Measurements from ENCODE around the gene GPSM1. TPM values are rescaled to one million over a fixed set of nuclear protein-coding genes. Genes with fewer than 3 reads are reported as not detected.

Gene GPSM1
- total RNA-seq, 2 donors from 2014 or later = 55.6 to 58.6 TPM

DNA sequence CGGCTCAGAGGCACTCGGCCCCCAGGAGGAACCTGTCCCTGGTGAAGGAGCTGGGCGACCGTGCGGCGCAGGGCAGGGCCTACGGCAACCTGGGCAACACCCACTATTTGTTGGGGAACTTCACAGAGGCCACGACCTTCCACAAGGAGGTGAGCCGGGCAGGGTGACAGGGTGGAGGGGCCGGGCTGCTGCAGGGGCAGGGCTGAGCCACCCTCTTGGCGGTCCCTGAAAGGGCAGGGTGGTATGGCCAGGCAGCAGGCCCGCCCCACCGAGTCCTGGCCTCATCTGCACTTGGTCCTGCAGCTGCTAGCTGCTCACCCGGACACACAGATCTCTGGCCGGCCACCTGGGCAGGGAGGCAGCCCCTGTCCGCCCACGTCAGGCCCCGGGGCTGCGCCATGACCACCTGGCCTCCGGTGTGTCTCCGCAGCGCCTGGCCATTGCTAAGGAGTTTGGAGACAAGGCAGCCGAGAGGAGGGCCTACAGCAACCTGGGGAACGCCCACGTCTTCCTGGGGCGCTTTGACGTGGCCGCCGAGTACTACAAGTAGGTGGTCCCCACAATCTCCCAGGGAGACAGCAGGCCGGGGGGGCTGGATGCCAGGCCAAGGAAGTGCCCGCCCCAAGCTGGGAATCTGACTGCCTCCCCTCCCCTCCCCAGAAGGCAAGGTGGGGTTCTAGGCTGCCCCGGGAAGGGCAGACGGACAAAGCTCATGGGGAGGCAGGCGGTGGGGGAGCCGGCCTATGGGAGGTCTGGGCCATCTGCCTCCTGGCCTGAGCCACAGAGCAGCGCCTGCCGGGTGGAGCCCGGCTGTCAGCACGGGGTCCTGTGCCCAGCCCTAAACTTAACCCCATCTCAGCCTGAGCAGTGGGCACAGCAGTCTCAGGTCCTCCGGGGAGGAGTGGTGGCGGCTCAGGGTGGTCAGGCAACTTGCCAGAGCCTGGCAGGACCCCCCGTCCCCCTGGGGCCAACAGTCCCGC is 10.4 kb downstream of the GPSM1 start:
- ATAC-seq (no peak), DNase-seq (no peak)
- intact Hi-C loops (cut with DNase I) = no loop called here

DNA sequence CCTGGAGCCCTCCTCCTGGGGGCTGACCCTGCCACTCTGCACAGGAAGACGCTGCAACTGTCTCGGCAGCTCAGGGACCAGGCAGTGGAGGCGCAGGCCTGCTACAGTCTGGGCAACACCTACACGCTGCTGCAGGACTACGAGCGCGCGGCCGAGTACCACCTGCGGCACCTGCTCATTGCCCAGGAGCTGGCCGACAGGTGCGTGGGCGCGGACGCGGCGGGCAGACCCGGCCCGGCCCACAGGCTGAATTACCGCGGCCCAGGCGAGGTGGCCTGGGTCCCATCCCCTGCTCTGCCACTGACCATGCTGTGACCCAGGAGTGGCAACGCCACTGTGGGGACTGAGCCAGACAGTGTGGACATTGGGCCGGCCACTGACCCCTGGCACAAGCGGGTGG is 11.2 kb downstream of the GPSM1 start:
- no peak for ATAC-seq
- intact Hi-C loops (cut with DNase I) = no loop called here
- DNase-seq = no peak

DNA sequence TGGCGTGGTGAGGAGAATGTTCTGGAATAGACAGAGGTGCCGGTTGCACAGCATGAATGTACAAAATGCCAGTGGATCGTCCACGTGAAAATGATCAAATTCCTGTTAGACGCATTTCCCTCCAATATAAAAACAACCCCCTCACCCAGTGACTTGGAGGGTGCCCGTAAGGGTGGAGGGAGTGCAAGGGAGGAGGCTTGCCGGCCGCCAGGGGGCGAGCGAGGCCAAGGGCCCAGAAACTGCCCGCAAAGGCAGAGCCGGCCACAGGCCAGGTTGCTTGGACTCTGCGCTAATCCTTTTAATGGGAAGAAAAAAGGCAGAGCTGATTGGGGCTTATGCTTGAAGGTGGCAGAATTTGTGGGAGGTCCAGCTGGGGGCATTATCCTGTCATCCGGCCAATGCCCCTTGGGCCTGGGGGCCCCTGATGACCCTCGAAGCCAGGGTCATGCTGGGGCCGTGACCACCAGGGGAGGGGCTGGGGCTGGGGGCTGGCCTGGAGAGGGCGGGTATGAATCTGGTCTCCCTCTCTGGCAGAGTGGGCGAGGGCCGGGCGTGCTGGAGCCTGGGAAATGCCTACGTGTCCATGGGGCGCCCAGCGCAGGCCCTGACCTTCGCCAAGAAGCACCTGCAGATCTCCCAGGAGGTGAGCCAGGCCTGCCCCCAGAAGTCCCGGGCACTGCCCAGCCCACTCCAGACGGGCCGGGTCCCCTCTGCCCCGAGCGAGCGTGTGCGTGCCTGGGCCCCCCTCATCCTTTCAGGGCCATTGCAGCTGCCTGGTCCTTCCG is 12.0 kb downstream of the GPSM1 start:
- intact Hi-C loops (cut with DNase I) = no loop called here
- peak; percentile 18 to 40 for ATAC-seq
- DNase-seq = peak; percentile 77

DNA sequence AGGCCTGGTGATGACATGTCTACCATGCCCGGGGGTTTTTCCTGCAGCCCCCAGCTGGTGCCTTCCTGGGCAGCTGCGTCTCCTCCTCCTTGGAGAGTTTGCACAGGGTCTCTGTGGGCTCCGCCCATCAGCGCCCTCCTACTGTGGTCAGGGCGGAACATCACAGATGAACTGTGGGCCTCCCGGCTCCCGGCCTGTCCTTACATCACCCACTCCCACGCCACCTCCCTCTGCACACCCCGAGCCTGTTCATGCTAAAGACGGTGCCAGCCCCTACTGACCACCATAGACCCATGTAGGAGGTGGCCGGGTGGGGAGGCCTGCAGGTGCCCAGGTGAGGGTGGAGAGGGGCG is 12.6 kb downstream of the GPSM1 start:
- ATAC-seq (no peak), DNase-seq (no peak)
- intact Hi-C loops (cut with DNase I) = loop anchor here in 1 of 2 donors (10.0 kb wide), 1 partner anchor 65 kb away; the partner anchor contains the start of gene SNAPC4

DNA sequence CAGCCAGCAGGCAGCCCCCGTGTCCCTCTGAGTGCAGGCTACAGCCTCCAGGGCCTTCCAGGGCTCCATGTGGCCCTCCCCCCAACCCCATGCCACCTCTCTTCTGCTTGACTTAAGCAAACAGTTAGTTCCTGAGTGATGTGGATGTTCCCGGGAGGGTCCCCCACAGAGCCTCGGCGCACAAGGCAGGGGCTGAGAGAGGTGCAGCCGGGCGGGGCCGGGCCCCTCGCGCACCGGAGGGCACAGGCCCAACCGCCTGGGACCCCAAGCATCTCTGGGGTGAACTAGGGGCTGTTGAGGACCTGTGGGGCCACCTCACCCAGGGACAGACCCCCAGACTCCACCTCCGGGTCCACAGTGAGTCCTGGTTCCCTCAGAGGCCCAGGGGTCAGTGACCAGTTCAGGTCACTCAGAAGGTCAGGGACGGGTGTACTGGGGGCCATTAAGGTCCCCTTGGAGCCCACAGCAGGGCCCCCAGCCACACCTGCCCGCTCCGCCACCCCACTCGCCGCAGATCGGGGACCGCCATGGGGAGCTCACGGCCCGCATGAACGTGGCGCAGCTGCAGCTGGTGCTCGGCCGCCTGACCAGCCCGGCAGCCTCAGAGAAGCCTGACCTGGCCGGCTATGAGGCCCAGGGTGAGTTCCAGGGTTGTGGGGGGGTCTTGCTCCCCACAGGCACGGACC is 13.2 kb downstream of the GPSM1 start:
- no peak for ATAC-seq
- DNase-seq = no peak
- intact Hi-C loops (cut with DNase I) = loop anchor here in 1 of 2 donors (10.0 kb wide), 1 partner anchor 64 kb away; the partner anchor contains the start of gene SNAPC4

DNA sequence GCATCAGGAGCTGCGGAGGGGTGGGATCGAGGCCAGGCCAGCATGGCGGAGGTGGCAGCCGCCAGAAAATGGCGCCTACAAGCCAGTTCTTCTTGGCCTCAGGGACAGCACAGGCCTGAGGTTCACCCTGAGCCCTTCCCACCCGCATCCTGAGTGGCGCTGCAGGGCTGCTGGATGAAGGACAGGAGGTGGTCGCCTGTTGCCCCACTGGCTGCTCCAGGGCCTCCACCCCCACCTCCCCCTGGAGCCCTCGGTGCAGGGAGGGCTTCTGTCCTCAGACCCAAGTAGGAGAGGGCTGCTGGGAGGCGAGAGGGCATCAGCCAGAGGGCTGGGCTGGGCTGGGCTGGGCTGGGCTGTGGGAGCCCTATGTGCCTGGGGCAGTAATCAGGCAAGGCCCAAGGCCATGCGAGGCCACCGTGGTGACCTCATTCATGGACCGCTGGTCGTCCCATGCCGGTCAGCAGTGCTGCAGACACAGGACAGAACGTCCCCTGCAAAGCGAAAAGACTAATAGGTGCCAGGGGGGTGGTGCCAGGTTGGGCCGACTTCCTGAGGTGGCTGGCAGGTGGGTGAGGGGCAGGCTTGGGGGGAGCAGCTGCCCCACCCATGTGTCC is 13.8 kb downstream of the GPSM1 start:
- intact Hi-C loops (cut with DNase I) = loop anchor here in 1 of 2 donors (10.0 kb wide), 1 partner anchor 64 kb away; the partner anchor contains the start of gene SNAPC4
- no peak for DNase-seq
- no peak for ATAC-seq

DNA sequence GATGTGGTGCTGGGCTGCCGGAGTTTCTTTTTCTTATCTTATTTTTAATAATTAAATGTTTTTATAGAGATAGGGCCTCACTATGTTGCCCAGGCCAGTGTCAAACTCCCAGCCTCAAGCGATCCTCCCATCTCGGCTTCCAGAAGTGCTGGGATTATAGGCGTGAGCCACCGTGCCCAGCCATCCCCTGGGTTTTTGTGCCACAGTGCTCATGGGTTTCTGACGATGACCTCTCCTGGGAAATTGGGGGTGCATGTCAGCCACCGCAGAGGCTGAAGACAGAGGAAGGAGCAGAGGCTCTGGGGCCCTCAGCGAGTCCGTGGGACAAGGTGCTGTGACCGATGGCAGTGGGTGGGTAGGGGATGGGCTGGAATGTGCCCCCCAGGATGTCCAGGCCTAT is 14.4 kb downstream of the GPSM1 start:
- intact Hi-C loops (cut with DNase I) = loop anchor here in 1 of 2 donors (10.0 kb wide), 1 partner anchor 63 kb away; the partner anchor contains the start of gene SNAPC4
- ATAC-seq (no peak), DNase-seq (no peak)

DNA sequence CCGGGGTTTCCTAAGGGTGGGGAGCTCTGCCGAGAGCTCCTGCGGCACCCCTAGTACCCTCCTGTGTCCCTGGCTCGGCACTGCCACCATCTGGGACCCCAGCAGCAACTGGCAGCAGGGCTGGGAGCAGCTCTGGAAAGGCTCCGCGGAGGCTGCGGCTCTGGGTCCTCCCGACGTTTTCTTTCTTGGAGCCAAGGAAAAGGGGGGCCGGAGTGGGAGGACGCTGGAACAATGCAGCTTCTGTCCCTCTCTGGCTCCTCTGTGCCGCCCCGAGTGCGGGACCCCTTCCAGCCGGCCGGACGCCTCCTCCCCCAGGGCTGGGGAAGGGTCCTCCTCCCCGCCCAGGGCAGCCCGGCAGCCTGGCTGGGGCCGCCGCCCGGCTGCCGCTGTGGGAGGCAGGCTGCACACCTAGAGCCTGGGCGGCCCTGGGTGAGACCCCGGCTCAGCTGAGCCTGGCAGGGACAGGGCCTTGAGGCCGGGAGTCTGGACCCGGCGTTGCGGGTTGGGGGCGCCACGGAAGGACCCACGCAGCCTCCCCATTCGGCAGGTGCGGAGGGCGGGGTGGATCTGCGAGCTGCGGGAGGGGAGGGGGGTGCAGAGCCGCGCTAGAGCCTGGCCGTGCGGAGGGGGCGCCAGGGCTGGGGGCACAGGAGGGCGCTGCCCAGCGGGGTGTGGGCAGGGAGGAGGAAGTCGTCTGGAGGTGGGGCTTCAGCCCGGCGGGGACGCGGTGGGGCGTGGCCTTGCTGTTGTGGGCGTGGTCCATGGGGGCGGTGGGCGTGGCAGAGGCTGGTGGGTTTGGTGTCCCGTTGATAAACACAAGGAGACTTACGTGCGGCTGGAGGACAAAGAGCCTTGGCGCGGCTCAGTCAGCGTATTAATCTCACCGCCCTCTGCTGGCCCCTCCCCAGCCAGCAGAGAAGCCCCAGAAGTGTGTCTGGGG is 15.1 kb downstream of the GPSM1 start:
- intact Hi-C loops (cut with DNase I) = loop anchor here in 1 of 2 donors (10.0 kb wide), 1 partner anchor 62 kb away; the partner anchor contains the start of gene SNAPC4
- peak; percentile 89 for DNase-seq

DNA sequence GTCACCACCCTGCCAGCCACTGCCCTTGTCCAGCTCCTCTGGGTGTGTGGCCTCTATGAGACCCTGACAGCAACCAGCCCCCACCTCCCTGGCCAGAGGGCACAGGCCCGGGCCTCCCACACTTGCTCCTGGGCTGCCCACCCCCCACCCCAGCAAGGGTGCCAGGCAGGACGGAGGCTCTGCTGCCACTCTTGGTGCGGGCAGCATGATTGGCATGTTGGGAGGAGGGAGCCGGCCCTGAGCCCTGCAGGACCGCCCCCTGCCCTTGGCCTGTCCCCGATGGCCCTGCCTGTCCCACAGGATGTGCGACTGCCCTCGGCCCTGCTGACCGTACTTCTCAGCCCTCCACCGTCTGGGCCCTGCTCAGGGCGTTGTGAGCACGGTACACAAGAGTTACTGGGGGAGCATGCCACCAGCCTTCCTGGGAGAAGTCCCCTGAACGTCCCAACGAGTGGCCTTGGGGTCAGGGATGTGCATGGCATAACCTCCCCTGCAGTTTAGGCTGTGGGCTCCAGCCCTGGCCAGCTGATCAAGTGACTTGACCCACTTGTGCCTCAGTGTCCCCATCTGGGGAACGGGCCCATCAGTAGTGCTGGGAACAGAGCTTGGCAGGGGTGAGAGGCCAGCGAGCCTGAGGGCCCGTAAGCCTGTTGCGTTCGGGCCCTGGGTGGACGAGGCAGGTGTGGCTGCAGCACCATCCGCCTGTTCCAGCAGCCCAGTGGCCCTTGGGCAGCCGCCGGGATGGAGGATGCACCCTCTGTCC is 16.0 kb downstream of the GPSM1 start:
- DNase-seq = no peak
- intact Hi-C loops (cut with DNase I) = loop anchor here in 1 of 2 donors (10.0 kb wide), 1 partner anchor 61 kb away; the partner anchor contains the start of gene SNAPC4
- ATAC-seq = peak; percentile 16 to 34

More for the DNA sequence above, 15.1 kb downstream of the GPSM1 start:
- ATAC-seq = peak; percentile 64 to 67

DNA sequence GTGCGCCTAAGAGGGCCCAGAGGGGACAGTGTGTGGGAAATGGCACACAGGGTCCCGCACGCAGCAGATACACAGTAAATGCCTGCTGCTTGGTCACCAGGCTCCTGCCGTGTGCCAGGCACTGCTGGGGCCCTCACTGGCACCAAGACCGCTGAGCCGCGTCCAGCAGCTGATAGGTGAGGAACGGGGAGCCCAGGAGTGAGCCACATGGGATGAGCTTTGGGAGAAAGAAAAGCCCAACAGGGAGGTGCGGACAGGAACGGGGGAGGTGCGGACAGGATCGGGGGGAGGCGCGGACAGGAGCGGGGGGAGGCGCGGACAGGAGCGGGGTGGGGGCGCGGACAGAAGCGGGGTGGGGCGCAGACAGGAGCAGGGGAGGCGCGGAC is 16.5 kb downstream of the GPSM1 start:
- intact Hi-C loops (cut with DNase I) = loop anchor here in 1 of 2 donors (10.0 kb wide), 1 partner anchor 61 kb away; the partner anchor contains the start of gene SNAPC4

DNA sequence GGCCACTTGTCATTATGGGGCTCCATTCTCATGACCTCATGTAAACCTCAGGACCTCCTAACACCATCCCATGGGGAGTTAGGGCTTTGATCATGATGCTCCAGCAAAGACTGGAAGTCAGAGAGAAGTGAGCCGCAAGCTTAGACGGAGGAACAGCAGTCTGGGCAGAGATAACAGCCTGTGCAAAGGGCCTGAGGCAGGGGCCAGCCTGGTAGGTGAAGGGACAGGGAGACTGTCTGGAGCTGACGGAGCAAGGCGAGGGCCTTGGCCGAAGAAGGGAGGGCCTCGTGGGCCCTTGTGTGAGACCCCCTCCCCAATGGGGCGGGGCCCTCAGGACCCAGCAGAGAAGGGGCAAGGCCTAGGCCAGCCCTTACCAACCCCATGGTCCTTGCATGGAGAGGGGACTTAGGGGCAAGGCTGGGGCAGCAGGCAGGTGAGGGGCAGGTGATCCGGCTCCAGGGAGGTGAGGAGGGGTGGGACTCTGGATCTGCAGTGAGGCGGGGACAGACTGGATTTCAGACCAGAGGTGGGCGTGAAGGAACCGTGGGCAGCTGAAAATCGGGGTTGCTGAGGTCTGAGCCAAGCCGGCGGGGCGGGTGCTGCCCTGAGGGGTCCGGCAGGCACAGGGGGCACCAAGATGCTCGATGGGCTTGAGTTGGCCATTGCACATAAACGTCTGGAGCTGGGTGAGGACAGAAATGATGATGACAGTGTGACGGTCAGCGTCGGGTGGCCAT is 17.4 kb downstream of the GPSM1 start:
- intact Hi-C loops (cut with DNase I) = loop anchor here in 1 of 2 donors (10.0 kb wide), 1 partner anchor 60 kb away; the partner anchor contains the start of gene SNAPC4
- DNase-seq (no peak), ATAC-seq (no peak)

More for the DNA sequence above, 16.5 kb downstream of the GPSM1 start:
- no peak for DNase-seq
- ATAC-seq = no peak

DNA sequence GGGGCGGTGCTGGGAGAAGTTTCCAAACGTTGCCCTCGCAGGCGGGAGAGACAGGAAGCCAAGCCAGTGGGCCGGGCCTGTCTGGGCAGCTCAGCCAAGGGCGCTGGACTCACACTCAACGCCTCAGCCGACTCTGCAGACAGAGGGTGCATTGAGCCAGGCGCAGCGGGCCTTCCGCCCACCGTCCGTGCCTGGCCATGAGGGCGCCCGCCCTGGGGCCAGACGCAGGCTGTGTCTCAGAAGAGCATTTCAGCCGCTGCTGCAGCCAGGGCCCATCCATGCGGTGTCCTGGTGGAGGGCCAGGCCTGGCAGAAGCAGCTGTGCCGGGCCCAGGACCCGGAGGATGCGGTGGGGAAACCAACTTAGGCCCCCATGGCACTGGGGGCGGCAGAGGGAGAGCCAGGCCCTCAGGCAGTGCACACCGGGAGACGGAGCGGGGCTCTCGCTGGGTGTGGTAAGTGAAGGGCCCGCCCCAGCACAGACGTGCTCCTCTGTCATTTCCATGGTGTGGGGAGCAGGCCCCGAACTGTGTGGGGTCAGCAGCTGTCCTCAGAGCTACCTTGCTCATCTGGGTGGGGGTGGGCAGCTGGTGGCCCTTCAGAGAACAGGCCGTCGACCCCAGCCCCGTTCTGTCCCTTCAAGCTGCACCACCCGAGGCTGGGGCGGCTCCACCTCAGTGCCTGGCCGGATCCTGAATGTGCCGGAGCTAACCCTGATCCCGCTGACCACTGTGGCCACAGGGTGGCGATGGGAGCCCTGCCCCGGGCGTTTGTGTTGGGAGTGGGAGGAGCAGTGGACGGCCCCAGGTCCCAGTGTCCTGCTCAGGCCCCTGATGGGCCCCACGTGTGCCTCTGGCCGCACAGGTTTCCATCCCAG is 18.2 kb downstream of the GPSM1 start:
- ATAC-seq (peak; percentile 58 to 62), DNase-seq (peak; percentile 86)
- intact Hi-C loops (cut with DNase I) = loop anchor here in 1 of 2 donors (10.0 kb wide), 1 partner anchor 59 kb away; the partner anchor contains the start of gene SNAPC4

DNA sequence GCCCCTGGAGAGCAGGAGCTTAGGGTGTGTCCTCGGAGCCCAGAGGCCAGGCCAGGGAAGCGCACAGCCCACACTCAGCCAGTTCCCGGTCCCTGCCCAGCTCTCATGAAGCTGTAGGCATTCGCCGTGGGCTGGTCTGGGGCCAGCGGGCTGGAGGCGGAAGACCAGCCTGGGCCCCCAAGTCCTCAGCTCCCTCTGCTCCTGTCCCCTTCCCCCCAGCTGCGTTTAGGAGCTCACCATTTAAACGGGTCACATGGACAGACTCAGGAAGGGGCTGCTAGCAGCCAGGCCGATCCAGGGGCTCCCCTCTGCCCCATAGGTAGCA is 18.8 kb downstream of the GPSM1 start:
- no peak for DNase-seq
- no peak for ATAC-seq
- intact Hi-C loops (cut with DNase I) = loop anchor here in 1 of 2 donors (10.0 kb wide), 1 partner anchor 59 kb away; the partner anchor contains the start of gene SNAPC4

DNA sequence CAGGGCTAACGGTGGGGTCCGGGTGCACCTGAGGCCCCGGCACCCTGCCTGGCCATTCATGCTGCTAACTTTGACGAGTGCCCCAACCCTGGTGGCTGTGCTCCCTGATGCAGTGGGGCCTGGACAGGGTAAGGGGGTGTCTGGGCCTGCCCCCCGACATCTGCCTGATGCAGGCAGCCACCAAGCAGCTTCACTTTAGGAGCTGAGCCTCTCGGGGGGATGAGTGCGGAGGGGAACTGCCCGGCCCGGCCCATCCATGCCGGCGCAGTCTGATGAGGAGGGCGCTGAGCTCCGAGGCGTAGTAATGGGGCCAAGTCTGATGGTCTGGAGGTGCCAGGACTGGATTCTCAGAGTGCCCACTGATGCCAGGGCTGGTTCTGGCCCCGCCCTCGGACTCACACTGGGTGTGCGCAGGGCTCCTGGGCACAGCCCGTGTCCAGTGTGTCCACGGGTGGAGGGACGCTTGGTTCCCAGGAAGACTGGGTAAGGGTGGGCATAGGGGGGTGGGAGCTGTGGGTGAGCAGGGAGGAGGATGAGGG is 19.7 kb downstream of the GPSM1 start:
- ATAC-seq (no peak), DNase-seq (no peak)
- intact Hi-C loops (cut with DNase I) = loop anchor here in 1 of 2 donors (10.0 kb wide), 1 partner anchor 58 kb away; the partner anchor contains the start of gene SNAPC4
